Measurements from ENCODE around the gene PCDH15. TPM values are rescaled to one million over a fixed set of nuclear protein-coding genes. Genes with fewer than 3 reads are reported as not detected.

The PCDH15 gene
- total RNA-seq, 1 experiment from 2014 or later = 0.61 TPM

DNA sequence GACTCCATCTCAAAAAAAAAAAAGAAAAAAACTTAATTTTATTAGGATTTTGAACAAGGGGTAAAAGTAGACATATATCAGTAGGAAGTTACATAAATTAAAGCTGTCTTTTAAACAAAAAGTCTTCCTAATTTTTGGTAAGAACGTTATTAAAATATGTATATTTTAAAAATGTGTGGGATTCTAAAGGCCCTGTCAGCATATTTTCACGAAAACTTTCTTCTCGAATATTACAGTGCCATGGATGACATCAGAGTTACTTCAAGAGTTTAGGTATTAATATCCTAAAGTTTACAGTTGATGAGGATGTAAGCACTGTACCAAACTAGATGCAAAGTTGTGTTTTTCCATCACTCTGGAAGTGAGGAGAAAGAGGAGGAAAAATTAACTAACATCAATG lies 820.8 kb downstream of the PCDH15 start:
- H2BK120ac ChIP-seq (ENCODE audit: low read depth, low read length, poor library complexity, severe bottlenecking) = no peak overlapping the region

More for the DNA sequence above, 820.8 kb downstream of the PCDH15 start:
- H2AK5ac ChIP-seq (ENCODE audit: insufficient read length, low read length) = no peak overlapping the region
- no peak overlapping the region for H3T11ph ChIP-seq (ENCODE audit: low read length)
- H3K27ac Mint-ChIP-seq = no peak overlapping the region
- no peaks in the 10 kb centered on the region for H3K4me1 ChIP-seq (ENCODE audit: insufficient read depth, low read length)
- H3K27me3 Mint-ChIP-seq (ENCODE audit: low read depth) = no peaks in the 10 kb centered on the region
- H3K9me3 Mint-ChIP-seq = peaks cover 2 to 3% of the 10 kb centered on the region in 2 experiments; a peak in 3 of 5 replicates
- no peaks in the 10 kb centered on the region for H4K20me1 ChIP-seq (ENCODE audit: control insufficient read depth, insufficient read depth, insufficient read length)
- H3K36me3 Mint-ChIP-seq (ENCODE audit: insufficient read depth in 1 of 3, low read depth in 3 of 3) = peaks cover 2 to 4% (median 3%) of the 10 kb centered on the region in 3 experiments; a peak in 4 of 7 replicates
- H2BK20ac ChIP-seq (ENCODE audit: low read depth, low read length, poor library complexity, severe bottlenecking) = no peak overlapping the region
- no peaks in the 10 kb centered on the region for H3K79me1 ChIP-seq (ENCODE audit: insufficient read depth, low read depth, low read length, poor library complexity, severe bottlenecking)
- no peak overlapping the region for H3K56ac ChIP-seq (ENCODE audit: insufficient read length, low read depth, low read length)
- no peak overlapping the region for H4K91ac ChIP-seq (ENCODE audit: insufficient read length, low read depth, low read length)
- no peak overlapping the region for H3K18ac ChIP-seq (ENCODE audit: insufficient read length, low read depth, low read length)
- no peaks in the 10 kb centered on the region for H3K27me3 ChIP-seq (ENCODE audit: insufficient read depth, low read length)
- no peak overlapping the region for H4K5ac ChIP-seq (ENCODE audit: insufficient read length, low read depth, low read length)
- H3K14ac ChIP-seq (ENCODE audit: insufficient read depth, low read length) = no peak overlapping the region
- H3K9ac ChIP-seq (ENCODE audit: extremely low read depth, insufficient read length, low read length) = no peak overlapping the region
- no peaks in the 10 kb centered on the region for H3K79me2 ChIP-seq (ENCODE audit: insufficient read depth, low read length)
- no peak overlapping the region for H2AFZ ChIP-seq (ENCODE audit: low read length)
- H2BK12ac ChIP-seq (ENCODE audit: insufficient read length, low read depth, low read length) = no peak overlapping the region
- TF ChIP-seq, protein P1, sequence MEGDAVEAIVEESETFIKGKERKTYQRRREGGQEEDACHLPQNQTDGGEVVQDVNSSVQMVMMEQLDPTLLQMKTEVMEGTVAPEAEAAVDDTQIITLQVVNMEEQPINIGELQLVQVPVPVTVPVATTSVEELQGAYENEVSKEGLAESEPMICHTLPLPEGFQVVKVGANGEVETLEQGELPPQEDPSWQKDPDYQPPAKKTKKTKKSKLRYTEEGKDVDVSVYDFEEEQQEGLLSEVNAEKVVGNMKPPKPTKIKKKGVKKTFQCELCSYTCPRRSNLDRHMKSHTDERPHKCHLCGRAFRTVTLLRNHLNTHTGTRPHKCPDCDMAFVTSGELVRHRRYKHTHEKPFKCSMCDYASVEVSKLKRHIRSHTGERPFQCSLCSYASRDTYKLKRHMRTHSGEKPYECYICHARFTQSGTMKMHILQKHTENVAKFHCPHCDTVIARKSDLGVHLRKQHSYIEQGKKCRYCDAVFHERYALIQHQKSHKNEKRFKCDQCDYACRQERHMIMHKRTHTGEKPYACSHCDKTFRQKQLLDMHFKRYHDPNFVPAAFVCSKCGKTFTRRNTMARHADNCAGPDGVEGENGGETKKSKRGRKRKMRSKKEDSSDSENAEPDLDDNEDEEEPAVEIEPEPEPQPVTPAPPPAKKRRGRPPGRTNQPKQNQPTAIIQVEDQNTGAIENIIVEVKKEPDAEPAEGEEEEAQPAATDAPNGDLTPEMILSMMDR (conservative IDR thresholded peaks at IDR 0.05) = no peak
- H3K4me1 Mint-ChIP-seq = peaks cover 4 to 12% of the 10 kb centered on the region in 2 experiments; a peak in 3 of 4 replicates
- H3K9me3 ChIP-seq (ENCODE audit: control insufficient read depth, low read depth, low read length) = no peaks in the 10 kb centered on the region
- H4K8ac ChIP-seq (replicated peaks; ENCODE audit: insufficient read length, low read depth, low read length) = no peak overlapping the region
- H2BK5ac ChIP-seq (ENCODE audit: insufficient read length, low read length) = no peak overlapping the region
- no peak overlapping the region for H3K27ac ChIP-seq (ENCODE audit: insufficient read length, low read depth, low read length)
- H3K23me2 ChIP-seq (ENCODE audit: insufficient read length, low read depth, low read length, poor library complexity, severe bottlenecking) = no peaks in the 10 kb centered on the region
- no peak overlapping the region for H3K23ac ChIP-seq (ENCODE audit: insufficient read length, low read depth, low read length)
- H3K4me2 ChIP-seq (ENCODE audit: insufficient read depth, insufficient read length, low read length) = no peak overlapping the region
- H3K4me3 Mint-ChIP-seq = no peak overlapping the region; a peak in 1 of 5 replicates
- no peak for DNase-seq
- no CpG with 5 or more reads among the region's 3 CpGs for WGBS (ENCODE audit: extremely low coverage, insufficient read length, low lambda C conversion rate)
- H2BK15ac ChIP-seq (ENCODE audit: low read depth, low read length) = no peak overlapping the region
- H3K4ac ChIP-seq (ENCODE audit: low read depth, low read length) = no peak overlapping the region

Measured in H9 (cell line).